NT2/D1 (cell line): ENCODE results near the gene C1orf35.

Experiments
- DNase-seq: peaks from one replicate; pipeline ENCODE4 v3.0.0-alpha.2; 2011; ENCODE audit warnings: low read depth, low spot score
- H3K27me3 ChIP-seq: 2 replicates; pipeline ENCODE4 v1.6.0; 2011; ENCODE audit warnings: mild to moderate bottlenecking; ENCODE audit not compliant: insufficient read length, insufficient read depth
- H3K36me3 ChIP-seq: 2 replicates; pipeline ENCODE4 v1.6.1; 2011; ENCODE audit warnings: mild to moderate bottlenecking, low read length, mixed read lengths; ENCODE audit not compliant: insufficient read depth, insufficient read length
- H3K4me1 ChIP-seq: 2 replicates; pipeline ENCODE4 v1.5.1; 2011; ENCODE audit not compliant: insufficient read depth, insufficient read length
- H3K4me3 ChIP-seq: 2 replicates; pipeline ENCODE4 v1.5.1; 2011; ENCODE audit warnings: low read depth; ENCODE audit not compliant: insufficient read length
- H3K9ac ChIP-seq: 2 replicates; pipeline ENCODE4 v1.6.0; 2011; ENCODE audit warnings: low read depth; ENCODE audit not compliant: insufficient read length
- H3K9me3 ChIP-seq: 2 replicates; pipeline ENCODE4 v1.5.1; 2011; ENCODE audit warnings: mild to moderate bottlenecking, low read length; ENCODE audit not compliant: insufficient read depth
- SUZ12 ChIP-seq: IDR thresholded peaks from 2 replicates; pipeline ENCODE4 v1.6.1; 2011; ENCODE audit not compliant: insufficient read length, insufficient read depth; ENCODE audit errors: extremely low read depth
- YY1 ChIP-seq: IDR thresholded peaks from 2 replicates; pipeline ENCODE4 v1.6.1; 2011; ENCODE audit not compliant: insufficient read length, insufficient read depth
- ZNF274 ChIP-seq: IDR thresholded peaks from 2 replicates; pipeline ENCODE4 v1.6.1; 2011; ENCODE audit warnings: mild to moderate bottlenecking, low read depth, low read length

C1orf35 gene

GRCh38 chr1:228066891-228067654 is 36.1 kb downstream of the C1orf35 start:
- H3K36me3 ChIP-seq = no peaks in the 10 kb centered on the region
- no peak overlapping the region for H3K9ac ChIP-seq
- H3K9me3 ChIP-seq = no peaks in the 10 kb centered on the region
- peaks cover 67% of the 10 kb centered on the region for H3K27me3 ChIP-seq
- peaks cover 31% of the 10 kb centered on the region for H3K4me1 ChIP-seq
- no peak overlapping the region for H3K4me3 ChIP-seq
- TF ChIP-seq ZNF274 (no peak), SUZ12 (no peak), YY1 (no peak)
- DNase-seq = no peak

- TF ChIP-seq ZNF274 = no peak
- TF ChIP-seq YY1 = no peak
- no peak for TF ChIP-seq SUZ12
- H3K4me3 ChIP-seq = no peak overlapping the region
- no peaks in the 10 kb centered on the region for H3K36me3 ChIP-seq
- H3K9me3 ChIP-seq = no peaks in the 10 kb centered on the region
- no peak for DNase-seq
- no peak overlapping the region for H3K9ac ChIP-seq
- peaks cover 34% of the 10 kb centered on the region for H3K4me1 ChIP-seq
- H3K27me3 ChIP-seq = peaks cover 66% of the 10 kb centered on the region
Observed at GRCh38 chr1:228066416-228066815, 36.7 kb downstream of the C1orf35 start.

GRCh38 chr1:228065543-228066347 is 37.4 kb downstream of the C1orf35 start:
- Histone ChIP-seq H3K9ac (no peak overlapping the region), H3K4me1 (peaks cover 34% of the 10 kb centered on the region), H3K4me3 (no peak overlapping the region), H3K9me3 (no peaks in the 10 kb centered on the region), H3K27me3 (peaks cover 66% of the 10 kb centered on the region), H3K36me3 (no peaks in the 10 kb centered on the region)
- no peak for DNase-seq
- TF ChIP-seq SUZ12 = no peak
- no peak for TF ChIP-seq ZNF274
- no peak for TF ChIP-seq YY1

- Histone ChIP-seq H3K9ac (no peak overlapping the region), H3K27me3 (peaks cover 60% of the 10 kb centered on the region), H3K36me3 (no peaks in the 10 kb centered on the region), H3K9me3 (no peaks in the 10 kb centered on the region), H3K4me3 (no peak overlapping the region), H3K4me1 (peaks cover 34% of the 10 kb centered on the region)
- TF ChIP-seq ZNF274 (no peak), YY1 (no peak), SUZ12 (no peak)
- no peak for DNase-seq
Observed at GRCh38 chr1:228064741-228065542, 38.2 kb downstream of the C1orf35 start.

GRCh38 chr1:228064296-228064695 is 38.8 kb downstream of the C1orf35 start:
- no peak overlapping the region for H3K9ac ChIP-seq
- peaks cover 34% of the 10 kb centered on the region for H3K4me1 ChIP-seq
- H3K9me3 ChIP-seq = peaks cover 4% of the 10 kb centered on the region; the same call in 1 of the 2 replicates
- H3K36me3 ChIP-seq = no peaks in the 10 kb centered on the region
- TF ChIP-seq ZNF274 = no peak
- no peak for TF ChIP-seq SUZ12
- H3K4me3 ChIP-seq = no peak overlapping the region
- DNase-seq = no peak
- peaks cover 54% of the 10 kb centered on the region for H3K27me3 ChIP-seq

DNA sequence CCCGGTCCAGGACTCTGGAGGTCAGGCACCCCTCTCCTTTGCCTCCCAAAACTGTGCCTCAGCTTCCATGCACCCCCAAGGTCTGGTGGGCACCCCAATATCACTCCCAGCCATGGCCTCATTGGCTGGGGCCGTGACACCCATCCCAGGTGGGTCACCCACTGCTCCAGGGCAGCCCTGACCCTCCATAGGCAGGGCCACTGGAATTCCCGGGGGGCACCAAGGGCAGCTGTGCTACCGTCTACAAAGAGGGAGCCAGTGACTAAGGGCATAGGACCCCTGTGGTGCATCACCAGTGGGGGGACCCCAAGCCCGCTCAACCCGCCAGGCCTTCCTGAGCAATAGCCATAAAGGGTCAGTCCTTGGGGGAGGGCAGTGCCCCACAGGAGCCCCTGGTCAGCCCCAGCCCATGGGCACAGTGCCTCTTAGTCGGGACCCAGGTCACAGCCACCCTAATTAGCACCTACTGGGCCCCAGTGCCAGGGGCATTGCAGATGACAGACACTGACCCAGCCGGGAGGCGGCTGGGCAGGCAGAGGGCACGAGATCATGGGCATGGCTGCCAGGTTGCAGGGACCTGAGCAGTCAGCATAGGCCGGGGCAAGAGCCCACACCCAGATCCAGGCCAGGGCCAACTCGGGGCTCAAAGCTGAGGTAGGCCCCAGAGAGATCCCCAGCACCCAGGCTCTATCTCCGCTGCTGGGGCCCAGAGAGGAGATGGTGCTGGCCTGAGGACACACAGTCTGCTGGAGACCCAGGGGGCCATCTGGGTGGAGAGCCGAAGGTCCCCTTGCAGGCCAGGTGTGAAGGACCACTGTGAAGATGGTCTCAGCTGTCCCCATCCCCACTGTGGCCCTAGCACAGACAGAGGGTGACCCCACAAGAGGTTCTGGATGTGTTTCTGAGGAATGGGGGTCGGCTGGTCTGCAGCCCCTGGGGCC is 39.6 kb downstream of the C1orf35 start:
- peaks cover 34% of the 10 kb centered on the region for H3K4me1 ChIP-seq
- TF ChIP-seq YY1 (no peak), SUZ12 (no peak), ZNF274 (no peak)
- H3K4me3 ChIP-seq = no peak overlapping the region
- no peak for DNase-seq
- H3K27me3 ChIP-seq = peaks cover 50% of the 10 kb centered on the region
- H3K36me3 ChIP-seq = no peaks in the 10 kb centered on the region
- H3K9ac ChIP-seq = no peak overlapping the region
- H3K9me3 ChIP-seq = peaks cover 12% of the 10 kb centered on the region; the same call in 1 of the 2 replicates
